Central memory CD8-positive, alpha-beta T cell (primary cell): ENCODE measurements around the gene SPRN.
A peak's percentile ranks its signal among the peaks of the same experiment; 100 is the strongest.
"Not testable (repeated sequence)": the region's sequence is repeated elsewhere in the genome, so short reads cannot be mapped to it uniquely, and the experiment has no call there.

ENCODE experiments used
- ATAC-seq: fragments of 150-1000 bp; cut with Tn5 transposase; replicated peaks from 2 replicates; pipeline ENCODE4 v1.10.0; 2022; ENCODE audit warnings: mild to moderate bottlenecking, moderate FRiP score, moderate number of reproducible peaks; ENCODE audit not compliant: poor library complexity, severe bottlenecking; ENCODE audit errors: extremely low read depth
- DNase-seq, 2 donors: peaks; one replicate each; pipeline ENCODE4 v3.0.0; 2021; ENCODE audit warnings: low spot score in 2 of 2
- H3K27ac Mint-ChIP-seq: one replicate; pipeline ENCODE4 v1.8.0; 2022; ENCODE audit warnings: low read depth, mild to moderate bottlenecking, moderate library complexity, mixed read lengths
- H3K27me3 Mint-ChIP-seq: one replicate; pipeline ENCODE4 v1.8.0; 2022; ENCODE audit warnings: mixed read lengths
- H3K36me3 Mint-ChIP-seq: one replicate; pipeline ENCODE4 v1.8.0; 2022; ENCODE audit warnings: mild to moderate bottlenecking, moderate library complexity, mixed read lengths; ENCODE audit not compliant: insufficient read depth
- H3K4me1 Mint-ChIP-seq: one replicate; pipeline ENCODE4 v1.8.0; 2022; ENCODE audit warnings: mixed read lengths
- H3K4me3 Mint-ChIP-seq: one replicate; pipeline ENCODE4 v1.8.0; 2022; ENCODE audit warnings: mild to moderate bottlenecking, moderate library complexity, mixed read lengths
- H3K9me3 Mint-ChIP-seq: one replicate; pipeline ENCODE4 v1.8.0; 2022; ENCODE audit warnings: mixed read lengths

The SPRN gene

GRCh38 chr10:133391761-133392518 lies 32.5 kb downstream of the SPRN start:
- Mint-ChIP-seq H3K4me3 (peak overlapping the region; percentile 53), H3K27ac (peak overlapping the region; percentile 96), H3K9me3 (no peaks in the 10 kb centered on the region), H3K4me1 (peaks cover 53% of the 10 kb centered on the region), H3K27me3 (no peaks in the 10 kb centered on the region), H3K36me3 (peaks cover 20% of the 10 kb centered on the region)
- ATAC-seq = no peak
- DNase-seq = no peak

GRCh38 chr10:133391249-133391635 lies 33.2 kb downstream of the SPRN start:
- Mint-ChIP-seq H3K4me1 (peaks cover 50% of the 10 kb centered on the region), H3K36me3 (peaks cover 21% of the 10 kb centered on the region), H3K4me3 (peak overlapping the region; percentile 53), H3K27ac (peak overlapping the region; percentile 96), H3K27me3 (no peaks in the 10 kb centered on the region), H3K9me3 (no peaks in the 10 kb centered on the region)
- ATAC-seq (no peak), DNase-seq (no peak)

GRCh38 chr10:133390597-133391248 lies 33.7 kb downstream of the SPRN start:
- H3K9me3 Mint-ChIP-seq = no peaks in the 10 kb centered on the region
- peaks cover 50% of the 10 kb centered on the region for H3K4me1 Mint-ChIP-seq
- peak overlapping the region; percentile 96 for H3K27ac Mint-ChIP-seq
- no peaks in the 10 kb centered on the region for H3K27me3 Mint-ChIP-seq
- DNase-seq (no peak), ATAC-seq (no peak)
- peak overlapping the region; percentile 87 for H3K4me3 Mint-ChIP-seq
- peaks cover 21% of the 10 kb centered on the region for H3K36me3 Mint-ChIP-seq

GRCh38 chr10:133388973-133389818 lies 35.2 kb downstream of the SPRN start:
- Mint-ChIP-seq H3K4me1 (peaks cover 38% of the 10 kb centered on the region), H3K36me3 (peaks cover 18% of the 10 kb centered on the region), H3K27me3 (no peaks in the 10 kb centered on the region), H3K9me3 (no peaks in the 10 kb centered on the region), H3K27ac (peak overlapping the region; percentile 96), H3K4me3 (peak overlapping the region; percentile 87)
- peak in 1 of 2 donors; percentile 42 for DNase-seq
- peak; percentile 61 for ATAC-seq

DNA sequence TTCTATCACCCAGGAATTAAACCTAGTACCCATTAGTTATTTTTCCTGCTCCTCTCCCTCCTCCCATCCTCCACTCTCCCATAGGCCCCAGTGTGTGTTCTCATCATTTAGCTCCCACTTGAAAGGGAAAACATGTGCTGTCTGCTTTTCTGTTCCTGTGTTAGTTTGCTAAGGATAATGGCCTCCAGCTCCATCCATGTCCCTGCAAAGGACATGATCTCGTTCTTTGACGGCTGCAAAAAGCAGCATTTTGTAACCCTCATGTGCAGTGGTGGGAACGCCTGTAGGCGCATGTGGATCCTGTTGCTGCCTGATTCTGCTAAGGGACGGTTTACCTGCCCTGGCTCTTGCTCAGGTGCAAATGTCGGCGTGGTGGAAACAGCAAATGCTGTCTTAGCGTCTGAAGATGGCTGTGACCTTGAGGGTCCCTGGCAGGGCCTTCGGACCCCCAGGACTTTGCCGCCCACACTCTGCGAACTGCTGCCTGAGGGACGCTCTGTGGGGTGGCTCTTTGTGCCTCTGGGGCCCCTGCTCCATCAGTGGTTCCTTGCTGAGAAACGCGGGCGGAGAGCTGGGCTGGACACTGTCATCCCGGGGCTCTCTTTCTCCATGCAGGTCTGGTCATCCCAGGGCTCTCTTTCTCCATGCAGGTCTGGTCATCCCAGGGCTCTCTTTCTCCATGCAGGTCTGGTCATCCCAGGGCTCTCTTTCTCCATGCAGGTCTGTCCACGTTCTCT lies 36.0 kb downstream of the SPRN start:
- peak overlapping the region; percentile 87 for H3K4me3 Mint-ChIP-seq

GRCh38 chr10:133386951-133387350 lies 37.5 kb downstream of the SPRN start:
- Mint-ChIP-seq H3K36me3 (peaks cover 20% of the 10 kb centered on the region), H3K4me1 (peaks cover 38% of the 10 kb centered on the region)
- H3K9me3 Mint-ChIP-seq = not testable (repeated sequence)

More for the DNA sequence above, 36.0 kb downstream of the SPRN start:
- ATAC-seq = no peak
- no peak for DNase-seq
- Mint-ChIP-seq H3K4me1 (peaks cover 38% of the 10 kb centered on the region), H3K27me3 (no peaks in the 10 kb centered on the region), H3K27ac (peak overlapping the region; percentile 96), H3K9me3 (no peaks in the 10 kb centered on the region), H3K36me3 (peaks cover 18% of the 10 kb centered on the region)

DNA sequence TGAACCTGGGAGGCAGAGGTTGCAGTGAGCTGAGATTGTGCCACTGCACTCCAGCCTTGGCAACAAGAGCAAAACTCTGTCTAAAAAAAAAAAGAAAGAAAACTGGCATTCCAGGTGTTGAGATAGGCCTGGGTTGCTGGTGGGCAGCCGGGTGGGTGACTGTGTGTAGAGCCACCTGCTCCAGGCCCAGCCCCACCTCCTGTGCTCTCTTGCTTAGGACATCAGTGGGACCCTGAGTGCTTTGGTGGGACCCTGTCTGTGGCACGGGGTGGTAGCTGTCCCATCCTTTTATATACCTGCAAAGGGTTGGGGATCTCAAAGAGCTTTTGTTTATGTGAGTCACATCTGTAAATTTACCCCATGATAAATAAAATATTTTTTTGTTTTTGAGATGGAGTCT lies 39.2 kb downstream of the SPRN start:
- DNase-seq = no peak
- no peaks in the 10 kb centered on the region for H3K9me3 Mint-ChIP-seq
- H3K4me3 Mint-ChIP-seq = no peak overlapping the region
- peaks cover 13% of the 10 kb centered on the region for H3K36me3 Mint-ChIP-seq
- H3K4me1 Mint-ChIP-seq = peaks cover 24% of the 10 kb centered on the region
- no peak for ATAC-seq
- H3K27me3 Mint-ChIP-seq = no peaks in the 10 kb centered on the region
- H3K27ac Mint-ChIP-seq = no peak overlapping the region

More at GRCh38 chr10:133386951-133387350, 37.5 kb downstream of the SPRN start:
- H3K27me3 Mint-ChIP-seq, H3K27ac Mint-ChIP-seq, ATAC-seq, DNase-seq, H3K4me3 Mint-ChIP-seq: not testable (repeated sequence)

GRCh38 chr10:133384071-133384470 lies 40.4 kb downstream of the SPRN start:
- no peaks in the 10 kb centered on the region for H3K27me3 Mint-ChIP-seq
- no peak for DNase-seq
- no peak overlapping the region for H3K27ac Mint-ChIP-seq
- H3K4me1 Mint-ChIP-seq = peaks cover 16% of the 10 kb centered on the region
- H3K36me3 Mint-ChIP-seq = peaks cover 11% of the 10 kb centered on the region
- H3K9me3 Mint-ChIP-seq = no peaks in the 10 kb centered on the region
- no peak overlapping the region for H3K4me3 Mint-ChIP-seq
- no peak for ATAC-seq

GRCh38 chr10:133383551-133383950 lies 40.9 kb downstream of the SPRN start:
- no peak for DNase-seq
- no peaks in the 10 kb centered on the region for H3K27me3 Mint-ChIP-seq
- H3K27ac Mint-ChIP-seq = no peak overlapping the region
- no peak for ATAC-seq
- H3K4me1 Mint-ChIP-seq = peaks cover 10% of the 10 kb centered on the region
- no peaks in the 10 kb centered on the region for H3K9me3 Mint-ChIP-seq
- no peak overlapping the region for H3K4me3 Mint-ChIP-seq
- H3K36me3 Mint-ChIP-seq = peaks cover 9% of the 10 kb centered on the region

DNA sequence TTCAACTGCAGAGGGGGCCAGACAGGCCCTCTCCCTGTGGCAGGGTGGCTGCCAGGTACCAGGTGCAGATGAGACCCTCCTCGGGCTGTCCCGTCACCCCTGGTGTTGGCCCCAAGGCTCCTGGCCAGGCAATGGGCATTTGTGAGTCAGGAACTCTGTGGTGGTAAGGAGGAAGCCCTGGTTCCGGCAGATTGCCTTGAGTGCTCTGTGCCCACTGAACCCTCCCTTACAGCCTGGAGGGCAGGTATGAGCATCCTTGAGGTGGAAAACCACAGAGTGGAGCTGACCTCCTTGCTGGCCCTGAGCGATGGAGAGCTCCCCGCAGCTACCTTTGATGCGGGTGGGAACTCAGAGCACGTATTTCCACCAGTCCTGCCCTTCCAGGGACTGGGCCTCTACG lies 43.4 kb downstream of the SPRN start:
- Mint-ChIP-seq H3K27ac (no peak overlapping the region), H3K9me3 (no peaks in the 10 kb centered on the region), H3K4me3 (peak overlapping the region; percentile 76), H3K4me1 (peaks cover 5% of the 10 kb centered on the region), H3K27me3 (no peaks in the 10 kb centered on the region), H3K36me3 (peaks cover 10% of the 10 kb centered on the region)
- DNase-seq = no peak
- ATAC-seq = no peak

DNA sequence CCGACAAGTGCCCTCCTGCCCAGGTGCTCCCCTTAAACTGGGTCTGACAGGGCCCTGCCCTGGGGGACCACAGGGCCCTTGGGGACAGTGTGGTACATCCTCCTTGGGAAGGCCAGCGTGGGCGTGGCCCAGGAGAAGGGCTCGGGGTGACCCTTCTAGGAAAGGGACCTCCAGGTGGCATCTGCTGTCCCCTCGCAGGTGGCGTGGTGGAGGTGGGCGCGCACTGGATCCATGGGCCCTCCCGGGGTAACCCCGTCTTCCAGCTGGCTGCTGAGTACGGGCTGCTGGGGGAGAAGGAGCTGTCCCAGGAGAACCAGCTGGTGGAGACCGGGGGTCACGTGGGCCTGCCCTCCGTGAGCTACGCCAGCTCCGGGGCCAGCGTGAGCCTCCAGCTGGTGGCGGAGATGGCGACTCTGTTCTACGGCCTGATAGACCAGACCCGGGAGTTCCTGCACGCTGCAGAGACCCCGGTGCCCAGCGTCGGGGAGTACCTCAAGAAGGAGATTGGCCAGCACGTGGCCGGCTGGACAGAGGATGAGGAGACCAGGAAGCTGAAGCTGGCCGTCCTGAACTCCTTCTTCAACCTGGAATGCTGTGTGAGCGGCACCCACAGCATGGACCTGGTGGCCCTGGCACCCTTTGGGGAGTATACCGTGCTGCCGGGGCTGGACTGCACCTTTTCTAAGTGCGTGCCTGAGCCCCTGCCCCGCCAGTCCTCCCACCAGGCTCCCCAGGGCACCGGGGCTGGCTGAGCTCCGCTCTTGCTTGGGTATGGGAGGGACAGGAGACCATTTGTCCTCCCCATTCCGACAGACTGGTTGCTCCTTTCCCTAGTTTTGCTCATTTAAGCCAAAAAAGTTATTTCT lies 44.4 kb downstream of the SPRN start:
- Mint-ChIP-seq H3K27ac (no peak overlapping the region), H3K4me1 (peaks cover 5% of the 10 kb centered on the region), H3K9me3 (no peaks in the 10 kb centered on the region), H3K36me3 (peaks cover 10% of the 10 kb centered on the region), H3K4me3 (peak overlapping the region; percentile 76), H3K27me3 (no peaks in the 10 kb centered on the region)
- ATAC-seq = no peak
- no peak for DNase-seq
